ENCODE results near the gene RANBP3. TPM values are rescaled to one million over a fixed set of nuclear protein-coding genes. Genes with fewer than 3 reads are reported as not detected.

RANBP3 gene
- total RNA-seq, 1 experiment from 2014 or later: 62.4 TPM

DNA sequence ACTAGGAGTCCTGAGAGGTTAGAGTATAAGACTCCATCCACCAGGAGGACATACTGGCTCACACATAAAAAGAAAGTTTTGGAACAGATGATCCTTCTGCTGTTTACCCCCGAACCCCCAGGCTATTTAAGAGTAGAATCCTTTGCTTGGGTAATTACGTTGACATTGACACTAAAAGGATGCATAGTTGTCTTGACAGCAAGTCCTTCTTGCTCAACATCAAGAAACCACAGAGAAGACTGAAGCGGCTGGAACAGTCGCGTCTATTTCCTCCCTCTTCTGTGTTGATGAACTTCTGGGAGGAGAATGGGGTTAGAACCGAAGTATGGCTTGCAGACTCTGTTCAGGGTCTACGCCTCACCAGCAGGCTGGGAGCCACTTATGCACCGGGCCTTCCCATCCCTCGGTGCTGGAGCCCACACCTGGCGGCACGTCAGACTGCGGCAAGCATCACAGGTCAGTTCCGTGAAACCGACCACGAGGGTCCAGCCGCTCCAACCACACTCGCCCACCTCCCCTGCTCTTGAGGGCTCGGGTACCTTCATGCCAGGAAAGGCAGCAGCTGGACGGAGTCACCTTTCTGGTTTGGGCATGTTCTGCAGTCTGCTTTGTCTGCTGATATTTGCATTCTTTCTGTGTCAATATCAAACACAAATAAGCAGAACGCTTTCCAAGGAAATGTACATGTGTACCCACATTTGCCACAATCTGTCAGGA is 42.4 kb upstream of the RANBP3 start:
- Histone ChIP-seq H3K4me2 (ENCODE audit: low read length) (no peak overlapping the region), H3K4me1 (ENCODE audit: control insufficient read depth in 1 of 2, insufficient read depth in 2 of 2, low read length in 2 of 2) (peaks cover 0 to 6% of the 10 kb centered on the region in 2 experiments; a peak in 1 of 4 replicates), H3K36me3 (ENCODE audit: control insufficient read depth in 1 of 2, insufficient read depth in 2 of 2, low read length in 2 of 2) (no peaks in the 10 kb centered on the region), H3K27me3 (ENCODE audit: insufficient read depth, low read length) (no peaks in the 10 kb centered on the region), H2AFZ (ENCODE audit: low read depth, low read length, poor library complexity, severe bottlenecking) (no peak overlapping the region), H3K9me3 (ENCODE audit: control insufficient read depth in 1 of 2, insufficient read depth in 1 of 2, low read depth in 1 of 2, low read length in 2 of 2) (no peaks in the 10 kb centered on the region), H3K9ac (ENCODE audit: low read length) (no peak overlapping the region), H3K4me3 (replicated peaks in 1 of 2; ENCODE audit: low read depth in 1 of 2, low read length in 2 of 2) (no peak overlapping the region), H4K20me1 (ENCODE audit: insufficient read depth) (no peaks in the 10 kb centered on the region), H3K27ac (ENCODE audit: low read depth, low read length) (no peak overlapping the region), H3K9me2 (ENCODE audit: insufficient read depth) (no peaks in the 10 kb centered on the region), H3K79me2 (ENCODE audit: insufficient read depth, low read length) (no peaks in the 10 kb centered on the region)
- POLR2A ChIA-PET: no interaction called here
- RAD21 ChIA-PET (ENCODE audit: low non-redundant PET in 1 of 2, low total read pairs in 2 of 2, uncharacterized antibody in 2 of 2, unreplicated experiment in 2 of 2): no interaction called here
- intact Hi-C loops (cut with micrococcal nuclease): no loop called here
- CTCF ChIA-PET: interaction anchor here (0.8 to 3.1 kb wide), 2 partner anchors 31 to 216 kb away, joined by 4 to 46 read pairs; partner anchors contain the start of gene NRTN
- BruUV-seq (replicated peaks): no TSS peak
- ATAC-seq: no peak
- no peak for DNase-seq (ENCODE audit: low read depth, low spot score)
- TF ChIP-seq POLR2AphosphoS5 (IDR thresholded peaks at IDR 0.05; ENCODE audit: low read depth, low read length): no peak
- TF ChIP-seq ZFX (IDR thresholded peaks at IDR 0.05): no peak
- TF ChIP-seq RAD21 (IDR thresholded peaks at IDR 0.05; ENCODE audit: low read depth): no peak
- TF ChIP-seq, protein P1, sequence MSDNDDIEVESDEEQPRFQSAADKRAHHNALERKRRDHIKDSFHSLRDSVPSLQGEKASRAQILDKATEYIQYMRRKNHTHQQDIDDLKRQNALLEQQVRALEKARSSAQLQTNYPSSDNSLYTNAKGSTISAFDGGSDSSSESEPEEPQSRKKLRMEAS (IDR thresholded peaks at IDR 0.05): no peak

- H3K27ac ChIP-seq (ENCODE audit: low read depth, low read length): no peak overlapping the region
- TF ChIP-seq EZH2 (IDR thresholded peaks at IDR 0.05) (no peak), CTCF (IDR thresholded peaks at IDR 0.05 in 2 of 3, conservative IDR thresholded peaks at IDR 0.05 in 1 of 3; ENCODE audit: borderline replicate concordance in 1 of 3, insufficient read depth in 1 of 3, low read depth in 2 of 3, low read length in 2 of 3) (peak in 2 of 3 experiments; percentile 12 to 48; a peak in 3 of 6 replicates)
- intact Hi-C loops (cut with micrococcal nuclease): no loop called here
- no peak for ATAC-seq
- no peak overlapping the region for H3K4me3 ChIP-seq (replicated peaks in 1 of 2; ENCODE audit: low read depth in 1 of 2, low read length in 2 of 2)
- RAD21 ChIA-PET (ENCODE audit: low non-redundant PET in 1 of 2, low total read pairs in 2 of 2, uncharacterized antibody in 2 of 2, unreplicated experiment in 2 of 2): no interaction called here
- no peaks in the 10 kb centered on the region for H4K20me1 ChIP-seq (ENCODE audit: insufficient read depth)
- BruUV-seq (replicated peaks): no TSS peak
- CTCF ChIA-PET: interaction anchor here (1.3 kb wide), 1 partner anchor 51 kb away, joined by 4 read pairs; no protein-coding TSS in a partner anchor
- H3K9ac ChIP-seq (ENCODE audit: low read length): no peak overlapping the region
- POLR2A ChIA-PET: no interaction called here
- no peak overlapping the region for H2AFZ ChIP-seq (ENCODE audit: low read depth, low read length, poor library complexity, severe bottlenecking)
- no peaks in the 10 kb centered on the region for H3K27me3 ChIP-seq (ENCODE audit: insufficient read depth, low read length)
- no peak for DNase-seq (ENCODE audit: low read depth, low spot score)
- H3K4me2 ChIP-seq (ENCODE audit: low read length): no peak overlapping the region
- no peaks in the 10 kb centered on the region for H3K36me3 ChIP-seq (ENCODE audit: control insufficient read depth in 1 of 2, insufficient read depth in 2 of 2, low read length in 2 of 2)
- H3K9me3 ChIP-seq (ENCODE audit: control insufficient read depth in 1 of 2, insufficient read depth in 1 of 2, low read depth in 1 of 2, low read length in 2 of 2): no peaks in the 10 kb centered on the region
- H3K4me1 ChIP-seq (ENCODE audit: control insufficient read depth in 1 of 2, insufficient read depth in 2 of 2, low read length in 2 of 2): peaks cover 0 to 6% of the 10 kb centered on the region in 2 experiments; a peak in 1 of 4 replicates
- no peaks in the 10 kb centered on the region for H3K79me2 ChIP-seq (ENCODE audit: insufficient read depth, low read length)
- H3K9me2 ChIP-seq (ENCODE audit: insufficient read depth): no peaks in the 10 kb centered on the region
These were observed 40.8 kb upstream of the RANBP3 start for GRCh38 chr19:6018786-6019185.

All from HCT116 (cell line).